ENCODE measurements around the gene NRAS. TPM values are rescaled to one million over a fixed set of nuclear protein-coding genes. Genes with fewer than 3 reads are reported as not detected.

The NRAS gene
- polyA plus RNA-seq, 1 donor (not counting 4 experiments of a cell fraction or from before 2014, with no cell fraction given), result 49.5 TPM

DNA sequence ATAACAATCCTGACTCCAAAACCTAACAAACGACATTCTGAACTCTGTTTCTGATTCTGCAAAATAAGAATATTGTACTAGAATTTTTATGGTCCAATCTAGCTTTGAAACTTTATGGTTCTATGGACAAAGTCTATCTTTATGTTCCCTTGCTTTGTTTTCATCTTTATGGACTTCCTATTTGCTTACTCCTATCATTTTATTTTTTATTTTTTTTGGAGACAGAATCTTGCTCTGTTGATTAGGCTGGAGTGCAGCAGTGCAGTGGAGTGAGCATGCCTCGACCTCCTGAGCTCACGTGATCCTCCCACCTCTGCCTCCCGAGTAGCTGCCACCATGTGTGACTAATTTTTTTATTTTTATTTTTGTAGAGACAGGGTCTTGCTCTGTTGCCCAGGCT lies 3.6 kb downstream of the NRAS start:
- peaks cover 18 to 35% of the 10 kb centered on the region in 2 experiments for H3K36me3 ChIP-seq (ENCODE audit: control insufficient read depth in 2 of 2, extremely low read depth in 1 of 2, insufficient read depth in 2 of 2, low read length in 2 of 2)

DNA sequence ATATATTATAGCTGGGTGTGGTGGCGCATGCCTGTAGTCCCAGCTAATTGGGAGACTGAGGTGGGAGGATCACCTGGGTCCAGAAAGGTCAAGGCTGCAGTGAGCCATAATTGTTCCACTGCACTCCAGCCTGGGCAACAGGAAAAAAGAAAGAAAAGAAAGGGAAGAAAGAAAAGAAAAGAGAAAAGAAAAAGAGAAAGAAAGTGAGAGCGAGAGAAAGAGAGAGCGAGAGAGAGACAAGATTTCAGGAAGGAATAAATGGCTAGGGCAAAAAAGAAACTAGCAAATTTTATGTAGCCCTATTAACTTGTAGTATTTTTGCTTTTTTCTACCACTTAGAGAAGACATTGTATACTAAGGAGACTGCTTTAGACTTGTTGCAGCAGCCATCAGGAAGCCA lies 6.2 kb downstream of the NRAS start:
- TF ChIP-seq EZH2 (IDR thresholded peaks at IDR 0.05; ENCODE audit: low read length), result no peak
- TF ChIP-seq, protein P1, sequence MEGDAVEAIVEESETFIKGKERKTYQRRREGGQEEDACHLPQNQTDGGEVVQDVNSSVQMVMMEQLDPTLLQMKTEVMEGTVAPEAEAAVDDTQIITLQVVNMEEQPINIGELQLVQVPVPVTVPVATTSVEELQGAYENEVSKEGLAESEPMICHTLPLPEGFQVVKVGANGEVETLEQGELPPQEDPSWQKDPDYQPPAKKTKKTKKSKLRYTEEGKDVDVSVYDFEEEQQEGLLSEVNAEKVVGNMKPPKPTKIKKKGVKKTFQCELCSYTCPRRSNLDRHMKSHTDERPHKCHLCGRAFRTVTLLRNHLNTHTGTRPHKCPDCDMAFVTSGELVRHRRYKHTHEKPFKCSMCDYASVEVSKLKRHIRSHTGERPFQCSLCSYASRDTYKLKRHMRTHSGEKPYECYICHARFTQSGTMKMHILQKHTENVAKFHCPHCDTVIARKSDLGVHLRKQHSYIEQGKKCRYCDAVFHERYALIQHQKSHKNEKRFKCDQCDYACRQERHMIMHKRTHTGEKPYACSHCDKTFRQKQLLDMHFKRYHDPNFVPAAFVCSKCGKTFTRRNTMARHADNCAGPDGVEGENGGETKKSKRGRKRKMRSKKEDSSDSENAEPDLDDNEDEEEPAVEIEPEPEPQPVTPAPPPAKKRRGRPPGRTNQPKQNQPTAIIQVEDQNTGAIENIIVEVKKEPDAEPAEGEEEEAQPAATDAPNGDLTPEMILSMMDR (optimal IDR thresholded peaks at IDR 0.05 in 1 of 3, IDR thresholded peaks at IDR 0.05 in 1 of 3, conservative IDR thresholded peaks at IDR 0.05 in 1 of 3; ENCODE audit: extremely low read depth in 1 of 3, insufficient read depth in 2 of 3, low read length in 3 of 3), result no peak
- H3K27ac ChIP-seq (ENCODE audit: control insufficient read depth, insufficient read depth, low read length), result no peak overlapping the region
- no peaks in the 10 kb centered on the region for H4K20me1 ChIP-seq (ENCODE audit: control insufficient read depth, extremely low read depth, insufficient read depth, low read length)
- peaks cover 29% of the 10 kb centered on the region for H3K79me2 ChIP-seq (ENCODE audit: control insufficient read depth, insufficient read depth, low read length)
- no peak overlapping the region for H3K4me2 ChIP-seq (ENCODE audit: control insufficient read depth, extremely low read depth, insufficient read depth, low read depth, low read length)
- no peak overlapping the region for H2AFZ ChIP-seq (ENCODE audit: control insufficient read depth, low read length)
- FAIRE-seq, result no peak
- no peak overlapping the region for H3K9ac ChIP-seq (ENCODE audit: control insufficient read depth, extremely low read depth, insufficient read depth, low read length)
- dilution Hi-C loops (cut with MboI; ENCODE audit: extremely low pct_ligation_motif_present, low sequenced_read_pairs), result no loop called here
- no peaks in the 10 kb centered on the region for H3K9me1 ChIP-seq (ENCODE audit: control insufficient read depth, extremely low read depth, insufficient read depth, low read length)
- no peak for DNase-seq (ENCODE audit: low read depth, low spot score)
- peaks cover 23 to 49% of the 10 kb centered on the region in 2 experiments for H3K36me3 ChIP-seq (ENCODE audit: control insufficient read depth in 2 of 2, extremely low read depth in 1 of 2, insufficient read depth in 2 of 2, low read length in 2 of 2)
- no peak overlapping the region for H3K4me3 ChIP-seq (ENCODE audit: control insufficient read depth in 2 of 3, extremely low read depth in 1 of 3, insufficient read depth in 2 of 3, low read depth in 1 of 3, low read length in 3 of 3)
- no peaks in the 10 kb centered on the region for H3K27me3 ChIP-seq (ENCODE audit: control insufficient read depth, extremely low read depth, insufficient read depth, low read length)
- H3K4me1 ChIP-seq (ENCODE audit: control insufficient read depth, extremely low read depth, insufficient read depth, low read length), result peaks cover 6% of the 10 kb centered on the region
- no peaks in the 10 kb centered on the region for H3K9me3 ChIP-seq (ENCODE audit: control insufficient read depth, low read depth, low read length)

More for the DNA sequence above, 3.6 kb downstream of the NRAS start:
- Histone ChIP-seq H2AFZ (ENCODE audit: control insufficient read depth, low read length) (no peak overlapping the region), H3K79me2 (ENCODE audit: control insufficient read depth, insufficient read depth, low read length) (peaks cover 41% of the 10 kb centered on the region), H3K4me1 (ENCODE audit: control insufficient read depth, extremely low read depth, insufficient read depth, low read length) (peaks cover 12% of the 10 kb centered on the region), H3K9me1 (ENCODE audit: control insufficient read depth, extremely low read depth, insufficient read depth, low read length) (no peaks in the 10 kb centered on the region), H3K27me3 (ENCODE audit: control insufficient read depth, extremely low read depth, insufficient read depth, low read length) (no peaks in the 10 kb centered on the region), H3K4me2 (ENCODE audit: control insufficient read depth, extremely low read depth, insufficient read depth, low read depth, low read length) (no peak overlapping the region), H3K9me3 (ENCODE audit: control insufficient read depth, low read depth, low read length) (no peaks in the 10 kb centered on the region), H3K27ac (ENCODE audit: control insufficient read depth, insufficient read depth, low read length) (no peak overlapping the region), H4K20me1 (ENCODE audit: control insufficient read depth, extremely low read depth, insufficient read depth, low read length) (no peaks in the 10 kb centered on the region), H3K9ac (ENCODE audit: control insufficient read depth, extremely low read depth, insufficient read depth, low read length) (no peak overlapping the region), H3K4me3 (ENCODE audit: control insufficient read depth in 2 of 3, extremely low read depth in 1 of 3, insufficient read depth in 2 of 3, low read depth in 1 of 3, low read length in 3 of 3) (no peak overlapping the region)
- no peak for TF ChIP-seq EZH2 (IDR thresholded peaks at IDR 0.05; ENCODE audit: low read length)
- TF ChIP-seq, protein P1 (optimal IDR thresholded peaks at IDR 0.05 in 1 of 3, IDR thresholded peaks at IDR 0.05 in 1 of 3, conservative IDR thresholded peaks at IDR 0.05 in 1 of 3; ENCODE audit: extremely low read depth in 1 of 3, insufficient read depth in 2 of 3, low read length in 3 of 3), result no peak
- dilution Hi-C loops (cut with MboI; ENCODE audit: extremely low pct_ligation_motif_present, low sequenced_read_pairs), result no loop called here
- FAIRE-seq (no peak), DNase-seq (ENCODE audit: low read depth, low spot score) (no peak)
